Upper lobe of right lung (tissue), 1 donor: ENCODE measurements around the gene SLC8B1. TPM values are rescaled to one million over a fixed set of nuclear protein-coding genes. Genes with fewer than 3 reads are reported as not detected.
A peak's percentile ranks its signal among the peaks of the same experiment; 100 is the strongest.

Source experiments
- ATAC-seq: fragments of 200-7000 bp; cut with Tn5 transposase; one replicate; pipeline ENCODE4 v1.9.1; 2020; ENCODE audit warnings: mild to moderate bottlenecking, moderate library complexity
- DNase-seq: peaks from one replicate; pipeline ENCODE4 v3.0.0-alpha.2; 2020
- H3K27ac ChIP-seq: fragments of 200-600 bp; one replicate; pipeline ENCODE4 v1.8.0; 2022
- H3K27me3 ChIP-seq: fragments of 200-600 bp; one replicate; pipeline ENCODE4 v1.8.0; 2022; ENCODE audit warnings: mild to moderate bottlenecking
- H3K36me3 ChIP-seq: fragments of 200-600 bp; one replicate; pipeline ENCODE4 v1.8.0; 2022
- H3K4me1 ChIP-seq: fragments of 200-600 bp; one replicate; pipeline ENCODE4 v1.8.0; 2022
- H3K4me3 ChIP-seq: fragments of 200-600 bp; one replicate; pipeline ENCODE4 v1.8.0; 2022; ENCODE audit warnings: mild to moderate bottlenecking
- H3K9me3 ChIP-seq: fragments of 200-600 bp; one replicate; pipeline ENCODE4 v1.8.0; 2022
- intact Hi-C: fragments of 100-400 bp; cut with DNase I; formaldehyde crosslinking; loops from one replicate; pipeline ENCODE4 v1.11.0; 2022
- total RNA-seq: library from RNA; stranded (reverse); fragmentation: NEBNext Ultra II Directional; extraction: Animal tissue kit (Norgen Biotek cat#: 25700); gene quantifications from one replicate; pipeline ENCODE4 v1.2.1, GENCODE V29; 2021
- TF ChIP-seq, protein P1 (sequence below): fragments of 200-600 bp; IDR thresholded peaks from one replicate; pipeline ENCODE4 v1.8.0; 2022; ENCODE audit warnings: antibody characterized with exemption
- donor health status: DM: no; HTN: yes; CAD: no; lungs with severe emphysema.

SLC8B1 gene
- total RNA-seq, 1 donor from 2014 or later: 42.8 TPM

- DNase-seq (no peak), ATAC-seq (no peak)
- H3K9me3 ChIP-seq: no peaks in the 10 kb centered on the region
- no peak overlapping the region for H3K27ac ChIP-seq
- peaks cover 25% of the 10 kb centered on the region for H3K4me1 ChIP-seq
- intact Hi-C loops: no loop called here
- H3K4me3 ChIP-seq: no peak overlapping the region
- TF ChIP-seq, protein P1, sequence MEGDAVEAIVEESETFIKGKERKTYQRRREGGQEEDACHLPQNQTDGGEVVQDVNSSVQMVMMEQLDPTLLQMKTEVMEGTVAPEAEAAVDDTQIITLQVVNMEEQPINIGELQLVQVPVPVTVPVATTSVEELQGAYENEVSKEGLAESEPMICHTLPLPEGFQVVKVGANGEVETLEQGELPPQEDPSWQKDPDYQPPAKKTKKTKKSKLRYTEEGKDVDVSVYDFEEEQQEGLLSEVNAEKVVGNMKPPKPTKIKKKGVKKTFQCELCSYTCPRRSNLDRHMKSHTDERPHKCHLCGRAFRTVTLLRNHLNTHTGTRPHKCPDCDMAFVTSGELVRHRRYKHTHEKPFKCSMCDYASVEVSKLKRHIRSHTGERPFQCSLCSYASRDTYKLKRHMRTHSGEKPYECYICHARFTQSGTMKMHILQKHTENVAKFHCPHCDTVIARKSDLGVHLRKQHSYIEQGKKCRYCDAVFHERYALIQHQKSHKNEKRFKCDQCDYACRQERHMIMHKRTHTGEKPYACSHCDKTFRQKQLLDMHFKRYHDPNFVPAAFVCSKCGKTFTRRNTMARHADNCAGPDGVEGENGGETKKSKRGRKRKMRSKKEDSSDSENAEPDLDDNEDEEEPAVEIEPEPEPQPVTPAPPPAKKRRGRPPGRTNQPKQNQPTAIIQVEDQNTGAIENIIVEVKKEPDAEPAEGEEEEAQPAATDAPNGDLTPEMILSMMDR: no peak
- H3K36me3 ChIP-seq: peaks cover 29% of the 10 kb centered on the region
- H3K27me3 ChIP-seq: no peaks in the 10 kb centered on the region
Observed at GRCh38 chr12:113328368-113328889, 6.5 kb downstream of the SLC8B1 start.

GRCh38 chr12:113326775-113327395, 8.0 kb downstream of the SLC8B1 start:
- Histone ChIP-seq H3K9me3 (no peaks in the 10 kb centered on the region), H3K36me3 (peaks cover 24% of the 10 kb centered on the region), H3K4me1 (peaks cover 19% of the 10 kb centered on the region), H3K27me3 (no peaks in the 10 kb centered on the region), H3K27ac (peak overlapping the region; percentile 6), H3K4me3 (no peak overlapping the region)
- no peak for DNase-seq
- intact Hi-C loops: no loop called here
- no peak for ATAC-seq
- TF ChIP-seq, protein P1: no peak

- Histone ChIP-seq H3K27me3 (no peaks in the 10 kb centered on the region), H3K36me3 (peaks cover 21% of the 10 kb centered on the region), H3K27ac (peak overlapping the region; percentile 30), H3K4me3 (no peak overlapping the region), H3K4me1 (peaks cover 19% of the 10 kb centered on the region), H3K9me3 (no peaks in the 10 kb centered on the region)
- ATAC-seq (no peak), DNase-seq (no peak)
- TF ChIP-seq, protein P1: no peak
- intact Hi-C loops: no loop called here
Observed at GRCh38 chr12:113325916-113326315, 9.0 kb downstream of the SLC8B1 start.

DNA sequence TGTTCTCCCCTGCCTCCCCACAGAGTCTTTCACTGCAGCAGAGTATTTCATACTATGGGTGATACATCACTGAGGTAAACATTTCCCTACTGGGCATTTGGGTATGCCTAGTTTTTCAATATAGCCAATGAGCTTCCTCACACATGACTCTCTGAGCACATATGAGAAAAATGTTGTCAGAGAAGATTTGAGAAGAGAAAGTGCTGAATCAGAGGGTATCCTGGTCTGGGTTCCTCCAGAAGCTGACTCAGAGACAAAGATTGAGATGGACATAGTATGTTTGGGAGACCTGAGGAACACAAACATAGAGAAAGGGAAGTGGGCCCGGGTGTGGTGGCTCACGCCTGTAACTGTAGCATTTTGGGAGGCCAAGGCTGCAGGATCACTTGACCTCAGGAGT, 12.6 kb downstream of the SLC8B1 start:
- TF ChIP-seq, protein P1: no peak
- Histone ChIP-seq H3K4me1 (peaks cover 10% of the 10 kb centered on the region), H3K27ac (no peak overlapping the region), H3K36me3 (peaks cover 40% of the 10 kb centered on the region), H3K9me3 (no peaks in the 10 kb centered on the region), H3K4me3 (no peak overlapping the region), H3K27me3 (no peaks in the 10 kb centered on the region)
- ATAC-seq: peak; percentile 59
- intact Hi-C loops: no loop called here
- no peak for DNase-seq

- no peaks in the 10 kb centered on the region for H3K27me3 ChIP-seq
- H3K9me3 ChIP-seq: no peaks in the 10 kb centered on the region
- no peak for DNase-seq
- no peaks in the 10 kb centered on the region for H3K4me1 ChIP-seq
- intact Hi-C loops: no loop called here
- peaks cover 52% of the 10 kb centered on the region for H3K36me3 ChIP-seq
- TF ChIP-seq, protein P1: no peak
- ATAC-seq: no peak
- no peak overlapping the region for H3K4me3 ChIP-seq
- no peak overlapping the region for H3K27ac ChIP-seq
Observed at GRCh38 chr12:113320401-113320800, 14.5 kb downstream of the SLC8B1 start.
